ENCODE measurements around the gene PCMTD2.
"Not testable (repeated sequence)": the region's sequence is repeated elsewhere in the genome, so short reads cannot be mapped to it uniquely, and the experiment has no call there.

Gene PCMTD2

DNA sequence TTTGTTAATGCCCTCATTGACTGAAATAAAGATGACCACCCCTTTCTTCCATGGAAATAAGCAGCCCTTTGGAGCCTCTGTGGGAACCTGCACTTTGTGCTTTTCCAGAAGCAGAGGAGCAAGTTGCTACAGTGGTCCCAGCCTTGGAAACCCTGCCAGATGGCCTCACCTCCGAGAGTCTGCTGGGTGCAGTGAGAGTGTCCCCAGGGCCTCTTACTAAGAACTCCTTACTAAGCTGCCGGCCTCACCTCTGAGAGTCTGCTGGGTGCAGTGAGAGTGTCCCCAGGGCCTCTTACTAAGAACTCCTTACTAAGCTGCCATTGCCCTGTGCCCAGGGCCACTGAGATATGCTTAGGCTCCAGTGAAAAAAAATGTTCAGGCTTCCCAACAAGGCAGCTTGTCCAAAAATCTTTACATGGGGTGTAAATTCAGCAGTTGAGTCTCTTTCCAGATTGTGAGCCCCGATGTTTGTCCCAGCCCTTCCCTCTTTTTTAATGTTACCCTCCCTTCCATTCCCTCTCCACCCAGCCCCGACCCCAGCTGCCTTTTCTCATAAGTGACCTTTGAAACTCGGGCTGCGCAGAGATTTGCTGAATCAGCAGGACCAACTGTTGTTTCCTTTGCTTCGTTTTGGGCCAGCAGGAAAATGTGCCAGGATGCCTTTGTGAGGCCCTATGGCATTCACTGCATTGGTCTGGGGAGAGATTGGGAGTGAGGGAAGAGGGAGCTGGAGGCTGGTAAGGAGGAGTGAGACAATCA lies 66.7 kb downstream of the PCMTD2 start:
- H3K4me3 ChIP-seq; H4K20me1 ChIP-seq; H3K4me2 ChIP-seq; H3K4me1 ChIP-seq; H3K27ac ChIP-seq; H3K9me3 ChIP-seq (replicated peaks in 1 of 11); H3K9ac ChIP-seq; H3K36me3 ChIP-seq: not testable (repeated sequence)
- peaks cover 11 to 31% (median 24%) of the 10 kb centered on the region in 11 experiments; a peak in 20 of 22 replicates for H3K27me3 ChIP-seq
